ENCODE results near the gene NEUROG1.

The NEUROG1 gene

GRCh38 chr5:135546101-135546500 lies 10.3 kb upstream of the NEUROG1 start:
- no peak for TF ChIP-seq CTCF (conservative IDR thresholded peaks at IDR 0.05; ENCODE audit: low read length)
- DNase-seq (ENCODE audit: low read depth) = no peak
- no peak overlapping the region for H3K4me3 ChIP-seq (ENCODE audit: low read length)

- H3K4me3 ChIP-seq (ENCODE audit: low read length) = no peak overlapping the region
- no peak for DNase-seq (ENCODE audit: low read depth)
Measured at GRCh38 chr5:135545099-135545498, 9.3 kb upstream of the NEUROG1 start.

GRCh38 chr5:135543485-135544304 lies 7.9 kb upstream of the NEUROG1 start:
- peak overlapping the region; percentile 39; the same call in 1 of the 2 replicates for H3K4me3 ChIP-seq (ENCODE audit: low read length)
- TF ChIP-seq CTCF (conservative IDR thresholded peaks at IDR 0.05; ENCODE audit: low read length) = no peak
- no peak for DNase-seq (ENCODE audit: low read depth)

More at GRCh38 chr5:135545099-135545498, 9.3 kb upstream of the NEUROG1 start:
- TF ChIP-seq CTCF (conservative IDR thresholded peaks at IDR 0.05; ENCODE audit: low read length) = no peak

- no peak overlapping the region for H3K4me3 ChIP-seq (ENCODE audit: low read length)
- DNase-seq (ENCODE audit: low read depth) = no peak
- no peak for TF ChIP-seq CTCF (conservative IDR thresholded peaks at IDR 0.05; ENCODE audit: low read length)
Measured at GRCh38 chr5:135543001-135543484, 7.3 kb upstream of the NEUROG1 start.

- no peak for TF ChIP-seq CTCF (conservative IDR thresholded peaks at IDR 0.05; ENCODE audit: low read length)
- DNase-seq (ENCODE audit: low read depth) = no peak
- no peak overlapping the region for H3K4me3 ChIP-seq (ENCODE audit: low read length)
Measured at GRCh38 chr5:135541807-135542502, 6.2 kb upstream of the NEUROG1 start.

- DNase-seq (ENCODE audit: low read depth) = no peak
- H3K4me3 ChIP-seq (ENCODE audit: low read length) = no peak overlapping the region
- no peak for TF ChIP-seq CTCF (conservative IDR thresholded peaks at IDR 0.05; ENCODE audit: low read length)
Measured at GRCh38 chr5:135539430-135540005, 3.8 kb upstream of the NEUROG1 start.
